ENCODE measurements around the gene KRT72.

KRT72 gene

DNA sequence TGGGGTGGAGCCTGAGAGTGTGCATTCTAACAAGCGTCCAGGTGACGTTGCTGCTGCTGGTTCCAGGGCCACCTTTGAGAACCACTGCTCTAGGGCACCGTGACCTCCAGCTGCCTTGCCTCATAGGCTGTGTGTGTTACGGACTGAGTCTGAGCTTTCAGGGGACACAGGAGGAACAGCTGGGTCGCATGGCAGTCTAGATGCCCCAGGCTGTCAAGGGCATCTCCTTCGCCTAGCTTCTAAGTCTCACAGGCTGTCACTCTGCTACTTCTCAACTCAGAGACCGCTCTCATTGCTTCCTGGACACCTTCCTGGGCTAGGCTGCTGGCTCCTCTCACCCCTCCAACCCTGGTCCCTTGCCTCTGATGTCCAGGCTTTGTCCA lies 16.1 kb upstream of the KRT72 start:
- no peak overlapping the region for H3K27ac ChIP-seq

GRCh38 chr12:52616680-52617402 lies 15.6 kb upstream of the KRT72 start:
- TF ChIP-seq ZFX (IDR thresholded peaks at IDR 0.05; ENCODE audit: borderline replicate concordance) = no peak
- TF ChIP-seq, protein P1, sequence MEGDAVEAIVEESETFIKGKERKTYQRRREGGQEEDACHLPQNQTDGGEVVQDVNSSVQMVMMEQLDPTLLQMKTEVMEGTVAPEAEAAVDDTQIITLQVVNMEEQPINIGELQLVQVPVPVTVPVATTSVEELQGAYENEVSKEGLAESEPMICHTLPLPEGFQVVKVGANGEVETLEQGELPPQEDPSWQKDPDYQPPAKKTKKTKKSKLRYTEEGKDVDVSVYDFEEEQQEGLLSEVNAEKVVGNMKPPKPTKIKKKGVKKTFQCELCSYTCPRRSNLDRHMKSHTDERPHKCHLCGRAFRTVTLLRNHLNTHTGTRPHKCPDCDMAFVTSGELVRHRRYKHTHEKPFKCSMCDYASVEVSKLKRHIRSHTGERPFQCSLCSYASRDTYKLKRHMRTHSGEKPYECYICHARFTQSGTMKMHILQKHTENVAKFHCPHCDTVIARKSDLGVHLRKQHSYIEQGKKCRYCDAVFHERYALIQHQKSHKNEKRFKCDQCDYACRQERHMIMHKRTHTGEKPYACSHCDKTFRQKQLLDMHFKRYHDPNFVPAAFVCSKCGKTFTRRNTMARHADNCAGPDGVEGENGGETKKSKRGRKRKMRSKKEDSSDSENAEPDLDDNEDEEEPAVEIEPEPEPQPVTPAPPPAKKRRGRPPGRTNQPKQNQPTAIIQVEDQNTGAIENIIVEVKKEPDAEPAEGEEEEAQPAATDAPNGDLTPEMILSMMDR (IDR thresholded peaks at IDR 0.05) = no peak
- H3K27ac ChIP-seq = no peak overlapping the region

More for the DNA sequence above, 16.1 kb upstream of the KRT72 start:
- TF ChIP-seq, protein P1 (IDR thresholded peaks at IDR 0.05) = no peak
- TF ChIP-seq ZFX (IDR thresholded peaks at IDR 0.05; ENCODE audit: borderline replicate concordance) = no peak

DNA sequence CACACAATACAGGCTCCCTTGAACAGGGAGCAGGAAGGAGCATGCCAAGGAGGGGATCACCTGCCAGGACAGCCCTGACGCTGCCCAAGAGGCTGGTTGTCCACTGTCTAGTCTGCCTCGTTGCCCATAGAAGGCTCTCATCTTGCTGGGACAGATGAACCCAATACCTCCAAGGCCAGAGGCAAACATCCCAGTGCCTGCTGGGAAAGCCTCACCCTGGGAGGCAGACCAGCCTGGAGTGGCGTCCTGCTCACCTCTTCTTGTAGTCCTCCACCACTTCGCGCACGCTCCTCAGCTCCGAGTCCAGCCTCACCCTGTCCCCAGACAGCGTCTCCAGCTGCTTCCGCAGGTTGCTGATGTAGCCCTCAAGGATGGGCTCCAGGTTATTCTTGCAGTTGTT lies 14.6 kb upstream of the KRT72 start:
- H3K27ac ChIP-seq = no peak overlapping the region
- TF ChIP-seq, protein P1 (IDR thresholded peaks at IDR 0.05) = no peak
- TF ChIP-seq ZFX (IDR thresholded peaks at IDR 0.05; ENCODE audit: borderline replicate concordance) = no peak

GRCh38 chr12:52615208-52615868 lies 14.1 kb upstream of the KRT72 start:
- TF ChIP-seq, protein P1 (IDR thresholded peaks at IDR 0.05) = no peak
- H3K27ac ChIP-seq = no peak overlapping the region

DNA sequence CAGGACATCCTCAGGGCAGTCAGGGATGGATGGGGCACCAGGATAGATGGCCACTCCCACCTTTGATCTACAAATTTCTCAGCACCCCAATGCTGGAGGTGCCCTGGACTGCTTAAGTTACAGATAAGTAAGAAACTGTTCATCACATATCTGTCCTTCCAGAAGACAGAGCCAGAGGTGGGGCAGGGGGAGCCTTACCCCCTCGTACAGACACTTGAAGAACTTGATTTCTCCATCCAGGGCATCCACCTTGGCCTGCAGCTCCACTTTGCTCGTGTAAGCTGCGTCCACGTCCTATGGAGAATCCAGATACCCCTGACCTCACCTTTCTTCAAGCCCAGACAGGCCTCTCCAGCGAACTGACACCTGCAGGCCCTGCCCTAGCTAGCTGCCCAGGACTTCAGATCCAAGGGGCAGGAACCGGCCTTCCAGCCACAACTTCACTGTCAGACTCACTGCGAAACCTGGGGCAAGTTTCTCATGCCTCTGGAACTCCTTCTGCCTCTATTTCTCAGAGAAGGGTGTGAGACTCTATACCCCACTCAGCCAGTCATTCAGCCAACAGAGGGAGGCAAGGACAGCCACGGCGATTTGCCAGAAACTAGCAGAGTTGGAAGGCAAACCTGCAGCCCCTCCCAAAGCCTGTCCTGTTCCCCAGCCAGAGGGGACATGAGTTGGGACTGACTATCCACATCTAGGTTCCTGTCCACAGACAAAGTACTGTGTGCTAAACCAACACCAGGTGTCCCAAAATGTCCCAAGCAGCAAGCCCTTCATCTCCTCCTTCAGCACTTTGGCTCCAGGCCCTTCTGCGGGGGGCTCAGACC lies 13.3 kb upstream of the KRT72 start:
- TF ChIP-seq, protein P1 (IDR thresholded peaks at IDR 0.05) = no peak
- TF ChIP-seq ZFX (IDR thresholded peaks at IDR 0.05; ENCODE audit: borderline replicate concordance) = no peak
- H3K27ac ChIP-seq = no peak overlapping the region

DNA sequence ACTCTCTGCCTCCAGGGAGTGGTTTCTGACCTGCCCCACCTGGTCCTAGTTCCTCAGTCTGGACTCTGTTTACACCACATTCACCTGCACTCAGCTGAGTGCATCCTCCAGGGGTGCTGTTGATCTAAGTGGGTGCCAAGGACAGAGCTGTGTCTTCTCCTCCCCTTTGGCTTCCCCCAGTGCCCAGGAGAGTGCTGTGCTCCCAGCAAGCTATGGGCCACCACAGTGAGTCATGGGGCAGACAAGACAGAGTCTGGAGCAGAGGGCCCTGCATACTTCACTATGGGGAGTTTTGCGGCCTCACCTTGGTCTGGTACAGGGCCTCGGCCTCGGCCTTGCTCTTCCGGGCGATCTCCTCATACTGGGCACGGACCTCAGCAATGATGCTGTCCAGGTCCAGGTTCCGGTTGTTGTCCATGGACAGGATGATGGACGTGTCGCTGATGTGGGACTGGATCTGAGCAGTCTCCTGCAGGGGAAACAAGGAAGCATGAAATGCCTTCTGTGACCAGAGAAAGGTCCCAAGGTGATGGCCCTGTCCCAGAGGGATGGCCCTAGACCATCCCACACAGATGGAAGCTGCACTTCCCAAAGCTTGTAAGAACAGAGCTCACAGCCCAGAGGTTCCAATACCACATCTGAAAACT lies 12.2 kb upstream of the KRT72 start:
- no peak overlapping the region for H3K27ac ChIP-seq
- TF ChIP-seq, protein P1 (IDR thresholded peaks at IDR 0.05) = no peak
- TF ChIP-seq ZFX (IDR thresholded peaks at IDR 0.05; ENCODE audit: borderline replicate concordance) = no peak
